ENCODE data around the gene DDX19B. TPM values are rescaled to one million over a fixed set of nuclear protein-coding genes. Genes with fewer than 3 reads are reported as not detected.
A peak's percentile ranks its signal among the peaks of the same experiment; 100 is the strongest.
"Not testable (repeated sequence)": the region's sequence is repeated elsewhere in the genome, so short reads cannot be mapped to it uniquely, and the experiment has no call there.

Gene DDX19B
- total RNA-seq, 1 donor from 2014 or later = 41.0 TPM

- no peak overlapping the region for H3K27ac Mint-ChIP-seq
Observed at GRCh38 chr16:70359552-70359951, 60.6 kb downstream of the DDX19B start.

GRCh38 chr16:70364399-70364798 lies 65.4 kb downstream of the DDX19B start:
- Mint-ChIP-seq H3K4me3 (no peak overlapping the region), H3K27me3 (ENCODE audit: insufficient read depth, low read depth) (no peaks in the 10 kb centered on the region), H3K36me3 (peaks cover 16% of the 10 kb centered on the region), H3K4me1 (no peaks in the 10 kb centered on the region), H3K27ac (no peak overlapping the region), H3K9me3 (no peaks in the 10 kb centered on the region)
- H3K9me3 ChIP-seq (ENCODE audit: low read depth) = no peaks in the 10 kb centered on the region
- H3K4me1 ChIP-seq = no peaks in the 10 kb centered on the region
- no peak overlapping the region for H3K27ac ChIP-seq
- DNase-seq (ENCODE audit: low spot score) = no peak
- no peak overlapping the region for H3K4me3 ChIP-seq
- no peak overlapping the region for H3K9ac ChIP-seq
- H3K4me2 ChIP-seq = no peak overlapping the region
- no peaks in the 10 kb centered on the region for H4K20me1 ChIP-seq (ENCODE audit: low read depth)
- H3K36me3 ChIP-seq = no peaks in the 10 kb centered on the region
- no peaks in the 10 kb centered on the region for H3K79me2 ChIP-seq (ENCODE audit: low read depth)
- no peaks in the 10 kb centered on the region for H3F3A ChIP-seq (ENCODE audit: low read depth)
- H3K27me3 ChIP-seq = no peaks in the 10 kb centered on the region
- no peak overlapping the region for H2AFZ ChIP-seq (replicated peaks)
- TF ChIP-seq CTCF (IDR thresholded peaks at IDR 0.05) (no peak), EZH2phosphoT487 (IDR thresholded peaks at IDR 0.05) (no peak)

More at GRCh38 chr16:70359552-70359951, 60.6 kb downstream of the DDX19B start:
- Mint-ChIP-seq H3K9me3 (no peaks in the 10 kb centered on the region), H3K27me3 (ENCODE audit: insufficient read depth, low read depth) (no peaks in the 10 kb centered on the region), H3K4me1 (no peaks in the 10 kb centered on the region), H3K4me3 (no peak overlapping the region), H3K36me3 (peaks cover 17% of the 10 kb centered on the region)
- H4K20me1 ChIP-seq (ENCODE audit: low read depth) = no peaks in the 10 kb centered on the region
- H3K27ac ChIP-seq = no peak overlapping the region
- no peaks in the 10 kb centered on the region for H3K27me3 ChIP-seq
- H3K4me2 ChIP-seq = no peak overlapping the region
- TF ChIP-seq CTCF (IDR thresholded peaks at IDR 0.05) = no peak
- TF ChIP-seq EZH2phosphoT487 (IDR thresholded peaks at IDR 0.05) = no peak
- no peak for TF ChIP-seq EZH2 (IDR thresholded peaks at IDR 0.05)
- no peak for DNase-seq (ENCODE audit: low spot score)
- H3K4me3 ChIP-seq = no peak overlapping the region
- H3F3A ChIP-seq (ENCODE audit: low read depth) = no peaks in the 10 kb centered on the region
- no peaks in the 10 kb centered on the region for H3K9me3 ChIP-seq (ENCODE audit: low read depth)
- H3K9ac ChIP-seq = no peak overlapping the region
- no peaks in the 10 kb centered on the region for H3K79me2 ChIP-seq (ENCODE audit: low read depth)
- no peak overlapping the region for H2AFZ ChIP-seq (replicated peaks)
- no peaks in the 10 kb centered on the region for H3K36me3 ChIP-seq
- no peaks in the 10 kb centered on the region for H3K4me1 ChIP-seq

GRCh38 chr16:70370145-70370544 lies 71.2 kb downstream of the DDX19B start:
- H3K79me2 ChIP-seq (ENCODE audit: low read depth); H3K9ac ChIP-seq; H3K9me3 Mint-ChIP-seq; H4K20me1 ChIP-seq (ENCODE audit: low read depth); H3K9me3 ChIP-seq (ENCODE audit: low read depth); H3K4me2 ChIP-seq; H3K27ac Mint-ChIP-seq; H3K4me3 Mint-ChIP-seq; H3K27me3 Mint-ChIP-seq (ENCODE audit: insufficient read depth, low read depth); H2AFZ ChIP-seq (replicated peaks); H3K36me3 ChIP-seq; H3K27ac ChIP-seq; H3K4me1 Mint-ChIP-seq; H3K27me3 ChIP-seq; H3K4me3 ChIP-seq; H3K4me1 ChIP-seq: not testable (repeated sequence)
- peak; percentile 66 for TF ChIP-seq CTCF (IDR thresholded peaks at IDR 0.05)
- H3F3A ChIP-seq (ENCODE audit: low read depth) = peaks cover 18% of the 10 kb centered on the region
- DNase-seq (ENCODE audit: low spot score) = peak; percentile 21
- H3K36me3 Mint-ChIP-seq = peaks cover 30% of the 10 kb centered on the region

GRCh38 chr16:70370924-70371323 lies 71.9 kb downstream of the DDX19B start:
- Mint-ChIP-seq H3K4me3 (no peak overlapping the region), H3K36me3 (peaks cover 30% of the 10 kb centered on the region), H3K4me1 (peaks cover under 1% of the 10 kb centered on the region), H3K9me3 (no peaks in the 10 kb centered on the region), H3K27ac (no peak overlapping the region), H3K27me3 (ENCODE audit: insufficient read depth, low read depth) (no peaks in the 10 kb centered on the region)
- peaks cover 4% of the 10 kb centered on the region for H3K36me3 ChIP-seq
- no peaks in the 10 kb centered on the region for H3K79me2 ChIP-seq (ENCODE audit: low read depth)
- no peaks in the 10 kb centered on the region for H4K20me1 ChIP-seq (ENCODE audit: low read depth)
- no peak for DNase-seq (ENCODE audit: low spot score)
- H3K27me3 ChIP-seq = no peaks in the 10 kb centered on the region
- H2AFZ ChIP-seq (replicated peaks) = no peak overlapping the region
- no peaks in the 10 kb centered on the region for H3K9me3 ChIP-seq (ENCODE audit: low read depth)
- no peak overlapping the region for H3K4me2 ChIP-seq
- no peaks in the 10 kb centered on the region for H3K4me1 ChIP-seq
- H3K27ac ChIP-seq = no peak overlapping the region
- no peak overlapping the region for H3K4me3 ChIP-seq
- H3K9ac ChIP-seq = no peak overlapping the region
- peaks cover 23% of the 10 kb centered on the region for H3F3A ChIP-seq (ENCODE audit: low read depth)
- no peak for TF ChIP-seq EZH2phosphoT487 (IDR thresholded peaks at IDR 0.05)
- TF ChIP-seq CTCF (IDR thresholded peaks at IDR 0.05) = no peak
- TF ChIP-seq EZH2 (IDR thresholded peaks at IDR 0.05) = no peak

Data from neural progenitor cell (in vitro differentiated cells).